GM23338 (cell line): ENCODE measurements around the gene HIC2. TPM values are rescaled to one million over a fixed set of nuclear protein-coding genes. Genes with fewer than 3 reads are reported as not detected.
"Not testable (repeated sequence)": the region's sequence is repeated elsewhere in the genome, so short reads cannot be mapped to it uniquely, and the experiment has no call there.

ENCODE experiments used
- ATAC-seq: fragments of 200-7000 bp; cut with Tn5 transposase; 3 replicates; pipeline ENCODE4 v1.9.1; 2020
- DNase-seq: peaks from one replicate; pipeline ENCODE4 v3.0.0-alpha.2; 2015; ENCODE audit warnings: low spot score
- H2AFZ ChIP-seq: fragments of 200-600 bp; sonication (generic); 2 replicates; pipeline ENCODE4 v1.8.0; 2016; ENCODE audit warnings: antibody characterized with exemption, mild to moderate bottlenecking, moderate library complexity
- H3F3A ChIP-seq: fragments of 200-600 bp; sonication (generic); replicated peaks from 2 replicates; pipeline ENCODE4 v1.8.0; 2017; ENCODE audit warnings: antibody characterized with exemption, mixed run types, low read depth
- H3K27ac ChIP-seq: fragments of 200-600 bp; sonication (generic); 2 replicates; pipeline ENCODE4 v1.6.1; 2016; ENCODE audit warnings: low read depth
- H3K27me3 ChIP-seq: fragments of 200-600 bp; sonication (generic); 2 replicates; pipeline ENCODE4 v1.8.0; 2016; ENCODE audit warnings: mild to moderate bottlenecking, mixed run types, moderate library complexity; ENCODE audit not compliant: insufficient read depth
- H3K36me3 ChIP-seq: fragments of 200-600 bp; sonication (generic); 2 replicates; pipeline ENCODE4 v1.8.0; 2016; ENCODE audit warnings: mild to moderate bottlenecking; ENCODE audit not compliant: insufficient read depth
- H3K4me1 ChIP-seq: fragments of 200-600 bp; sonication (generic); 2 replicates; pipeline ENCODE4 v1.8.0; 2016; ENCODE audit warnings: mild to moderate bottlenecking, moderate library complexity; ENCODE audit not compliant: insufficient read depth
- H3K4me2 ChIP-seq: fragments of 200-600 bp; sonication (generic); 2 replicates; pipeline ENCODE4 v1.7.1; 2017; ENCODE audit warnings: mixed run types
- H3K4me3 ChIP-seq: fragments of 200-600 bp; sonication (generic); 2 replicates; pipeline ENCODE4 v1.6.1; 2016; ENCODE audit warnings: mixed run types
- H3K79me2 ChIP-seq: fragments of 200-600 bp; sonication (generic); replicated peaks from 2 replicates; pipeline ENCODE4 v1.8.0; 2017; ENCODE audit warnings: mild to moderate bottlenecking; ENCODE audit not compliant: insufficient read depth
- H3K9me2 ChIP-seq: fragments of 200-600 bp; sonication (generic); 2 replicates; pipeline ENCODE4 v1.8.0; 2017; ENCODE audit not compliant: insufficient read depth
- H4K20me1 ChIP-seq: fragments of 200-600 bp; sonication (generic); replicated peaks from 2 replicates; pipeline ENCODE4 v1.8.0; 2017; ENCODE audit warnings: mild to moderate bottlenecking; ENCODE audit not compliant: insufficient read depth
- H3K27ac Mint-ChIP-seq: 2 replicates; pipeline ENCODE4 v1.8.0; 2020; ENCODE audit warnings: inconsistent platforms, mild to moderate bottlenecking, moderate library complexity, mixed read lengths
- H3K27me3 Mint-ChIP-seq: 3 replicates; pipeline ENCODE4 v1.8.0; 2022; ENCODE audit warnings: low read depth, mild to moderate bottlenecking, moderate library complexity, mixed read lengths, inconsistent platforms; ENCODE audit not compliant: insufficient read depth, poor library complexity
- H3K36me3 Mint-ChIP-seq: 3 replicates; pipeline ENCODE4 v1.8.0; 2021; ENCODE audit warnings: low read depth, mild to moderate bottlenecking, inconsistent platforms, moderate library complexity, mixed read lengths
- H3K4me1 Mint-ChIP-seq: 3 replicates; pipeline ENCODE4 v1.8.0; 2020; ENCODE audit warnings: mild to moderate bottlenecking, inconsistent platforms, mixed read lengths
- H3K4me3 Mint-ChIP-seq: 3 replicates; pipeline ENCODE4 v1.8.0; 2021; ENCODE audit warnings: moderate library complexity, mild to moderate bottlenecking, inconsistent platforms, mixed read lengths
- H3K9me3 Mint-ChIP-seq: 3 replicates; pipeline ENCODE4 v1.8.0; 2020; ENCODE audit warnings: moderate library complexity, mild to moderate bottlenecking, inconsistent platforms, mixed read lengths
- polyA plus RNA-seq: library from polyadenylated mRNA; unstranded; fragments of >200 nt; fragmentation: Nextera tagmentation; extraction: Ambion mirVana; gene quantifications from 2 replicates; pipeline ENCODE4 v1.2.1, GENCODE V29; 2016
- total RNA-seq: library from RNA; depleted of rRNA; stranded (reverse); fragments of >200 nt; shearing (Covaris generic); gene quantifications from 2 replicates; pipeline ENCODE4 v1.2.3, GENCODE V29; 2014

Gene HIC2
- total and polyA plus RNA-seq, 2 experiments from 2014 or later = 8.0 to 34.0 TPM

- not testable (repeated sequence) for ATAC-seq
These were observed 72.0 kb downstream of the HIC2 start for GRCh38 chr22:21489149-21489680.

GRCh38 chr22:21490556-21490955 lies 73.4 kb downstream of the HIC2 start:
- H3K4me2 ChIP-seq, H3F3A ChIP-seq, H3K79me2 ChIP-seq, H3K36me3 Mint-ChIP-seq, H4K20me1 ChIP-seq, H3K27ac ChIP-seq, H3K27ac Mint-ChIP-seq, H3K27me3 ChIP-seq, H3K9me2 ChIP-seq, H3K4me1 ChIP-seq, H3K4me3 Mint-ChIP-seq, H3K4me3 ChIP-seq, H3K4me1 Mint-ChIP-seq, H2AFZ ChIP-seq, H3K27me3 Mint-ChIP-seq, H3K36me3 ChIP-seq, DNase-seq, H3K9me3 Mint-ChIP-seq, ATAC-seq: not testable (repeated sequence)

More at GRCh38 chr22:21489149-21489680, 72.0 kb downstream of the HIC2 start:
- H3K27ac ChIP-seq, H3K4me3 Mint-ChIP-seq, H2AFZ ChIP-seq, H3K79me2 ChIP-seq, H3K4me1 ChIP-seq, H4K20me1 ChIP-seq, H3K27ac Mint-ChIP-seq, H3K27me3 Mint-ChIP-seq, H3K9me2 ChIP-seq, H3K4me1 Mint-ChIP-seq, H3K4me3 ChIP-seq, H3K27me3 ChIP-seq, DNase-seq, H3K36me3 Mint-ChIP-seq, H3F3A ChIP-seq, H3K9me3 Mint-ChIP-seq, H3K36me3 ChIP-seq, H3K4me2 ChIP-seq: not testable (repeated sequence)

GRCh38 chr22:21492271-21492670 lies 75.1 kb downstream of the HIC2 start:
- not testable (repeated sequence) for H3K4me2 ChIP-seq, H3K27ac ChIP-seq, H3K4me1 Mint-ChIP-seq, H3K27ac Mint-ChIP-seq, H3K9me3 Mint-ChIP-seq, H3K36me3 Mint-ChIP-seq, H4K20me1 ChIP-seq, H3K27me3 Mint-ChIP-seq, H3K27me3 ChIP-seq, DNase-seq, H3K4me1 ChIP-seq, H2AFZ ChIP-seq, H3F3A ChIP-seq, H3K4me3 Mint-ChIP-seq, H3K79me2 ChIP-seq, H3K9me2 ChIP-seq, H3K36me3 ChIP-seq, H3K4me3 ChIP-seq
- ATAC-seq = peak; percentile 30

- not testable (repeated sequence) for H3F3A ChIP-seq
These were observed 76.9 kb downstream of the HIC2 start for GRCh38 chr22:21493789-21494782.

DNA sequence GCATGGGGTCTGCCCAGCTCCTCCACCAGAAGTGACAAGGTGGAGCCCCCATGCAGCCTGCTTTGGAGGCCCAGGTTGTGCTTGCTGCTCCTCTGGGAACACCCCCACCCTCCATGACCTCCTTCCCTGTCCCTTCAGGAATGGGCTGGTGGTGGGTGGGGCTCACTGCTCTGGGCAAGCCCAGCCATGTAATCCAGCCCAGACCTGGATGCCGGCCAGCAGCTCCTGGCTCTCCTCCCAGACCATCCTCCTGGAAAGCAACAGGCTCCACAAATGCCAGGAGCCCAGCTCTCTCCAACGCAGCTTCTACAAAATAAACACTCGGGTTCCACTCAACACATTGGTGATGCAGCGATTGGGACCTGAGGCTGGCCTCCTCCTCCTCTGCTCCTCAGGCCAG lies 80.8 kb downstream of the HIC2 start:
- H3K9me3 Mint-ChIP-seq, H3K9me2 ChIP-seq, H3K27me3 Mint-ChIP-seq, H3K36me3 ChIP-seq, H3K27ac Mint-ChIP-seq, ATAC-seq, H3K79me2 ChIP-seq, H3K4me3 Mint-ChIP-seq, H3K27ac ChIP-seq, H4K20me1 ChIP-seq, H3K4me1 Mint-ChIP-seq, H3K27me3 ChIP-seq, H3K4me2 ChIP-seq, H3F3A ChIP-seq, H2AFZ ChIP-seq, H3K4me3 ChIP-seq, H3K4me1 ChIP-seq, DNase-seq, H3K36me3 Mint-ChIP-seq: not testable (repeated sequence)

More at GRCh38 chr22:21493789-21494782, 76.9 kb downstream of the HIC2 start:
- H3K4me3 ChIP-seq, H3K4me1 Mint-ChIP-seq, H3K36me3 Mint-ChIP-seq, H3K36me3 ChIP-seq, H2AFZ ChIP-seq, H3K27me3 ChIP-seq, DNase-seq, H3K9me3 Mint-ChIP-seq, H3K27ac Mint-ChIP-seq, H4K20me1 ChIP-seq, H3K27me3 Mint-ChIP-seq, H3K4me2 ChIP-seq, H3K4me3 Mint-ChIP-seq, H3K4me1 ChIP-seq, H3K9me2 ChIP-seq, H3K27ac ChIP-seq, H3K79me2 ChIP-seq: not testable (repeated sequence)
- ATAC-seq = peak; percentile 37

- not testable (repeated sequence) for H3K36me3 Mint-ChIP-seq, H3K4me1 ChIP-seq, H3K27ac Mint-ChIP-seq, H3K27me3 Mint-ChIP-seq, H3F3A ChIP-seq, H3K4me2 ChIP-seq, H3K9me2 ChIP-seq, H3K27me3 ChIP-seq, DNase-seq, H2AFZ ChIP-seq, H3K36me3 ChIP-seq, H4K20me1 ChIP-seq, H3K27ac ChIP-seq, H3K79me2 ChIP-seq, H3K4me1 Mint-ChIP-seq, ATAC-seq, H3K9me3 Mint-ChIP-seq, H3K4me3 ChIP-seq, H3K4me3 Mint-ChIP-seq
These were observed 81.3 kb downstream of the HIC2 start for GRCh38 chr22:21498489-21498888.
